HEK293 (cell line): Measurements from ENCODE around the gene TXLNA.
"Not testable (repeated sequence)": the region's sequence is repeated elsewhere in the genome, so short reads cannot be mapped to it uniquely, and the experiment has no call there.

Experiments
- CTCF ChIA-PET: fragments of 350-600 bp; formaldehyde crosslinking; extraction: SDS; loops from one replicate; lab custom pipeline; 2021; ENCODE audit warnings: antibody characterized with exemption; lab: Yijun Ruan, JAX
- POLR2A ChIA-PET: fragments of 300-600 bp; formaldehyde crosslinking; extraction: SDS; loops from one replicate; lab custom pipeline; 2020; ENCODE audit warnings: antibody characterized with exemption, inconsistent platforms; lab: Yijun Ruan, JAX
- H3K27ac ChIP-seq: fragments of 200-500 bp; sonication (Bioruptor generic); 2 replicates; pipeline ENCODE4 v1.5.1; 2014; ENCODE audit warnings: low read depth, low read length, control low read depth, inconsistent platforms; ENCODE audit errors: extremely low read depth
- H3K36me3 ChIP-seq, 2 experiments: fragments of 200-500 bp in 1 of 2; sonication (Bioruptor generic) in 1 of 2; 1 replicate in 1 of 2; 2 replicates in 1 of 2; pipeline ENCODE4 v1.5.1; 2014 to 2017; ENCODE audit warnings: inconsistent platforms in 2 of 2, low read length in 2 of 2; ENCODE audit not compliant: control insufficient read depth in 2 of 2, insufficient read depth in 1 of 2
- H3K4me1 ChIP-seq: fragments of 200-500 bp; sonication (Bioruptor generic); 2 replicates; pipeline ENCODE4 v1.5.1; 2014; ENCODE audit warnings: mild to moderate bottlenecking, low read length, inconsistent platforms; ENCODE audit not compliant: control insufficient read depth, insufficient read depth
- H3K4me3 ChIP-seq: 2 replicates; pipeline ENCODE4 v1.5.1; 2011; ENCODE audit warnings: low read depth, mild to moderate bottlenecking, control low read depth, low read length, moderate library complexity
- H3K9me3 ChIP-seq: fragments of 200-500 bp; sonication (Bioruptor generic); 2 replicates; pipeline ENCODE4 v1.5.1; 2014; ENCODE audit warnings: low read depth, low read length, inconsistent platforms; ENCODE audit not compliant: control insufficient read depth, insufficient read depth
- PRDM6 ChIP-seq: fragments of 450-650 bp; formaldehyde crosslinking; IDR thresholded peaks from 2 replicates; pipeline ENCODE4 v1.5.1; 2017; ENCODE audit warnings: missing biosample characterization, missing genetic modification characterization
- SCRT1 ChIP-seq: fragments of 450-650 bp; formaldehyde crosslinking; IDR thresholded peaks from 2 replicates; pipeline ENCODE4 v1.5.1; 2016; ENCODE audit warnings: missing biosample characterization, missing genetic modification characterization, borderline replicate concordance
- SCRT2 ChIP-seq: fragments of 450-650 bp; formaldehyde crosslinking; IDR thresholded peaks from 2 replicates; pipeline ENCODE4 v1.5.1; 2016; ENCODE audit warnings: missing biosample characterization, missing genetic modification characterization
- SETDB1 ChIP-seq: IDR thresholded peaks from one replicate; pipeline ENCODE4 v1.6.1; 2017; ENCODE audit warnings: mild to moderate bottlenecking, low read length, moderate library complexity, mixed read lengths; ENCODE audit not compliant: insufficient read length
- TRIM28 ChIP-seq: IDR thresholded peaks from 2 replicates; pipeline ENCODE4 v1.6.1; 2011; ENCODE audit warnings: low read length, control low read depth, borderline replicate concordance
- ZBTB8A ChIP-seq: fragments of 450-650 bp; formaldehyde crosslinking; IDR thresholded peaks from 2 replicates; pipeline ENCODE4 v1.5.1; 2016; ENCODE audit warnings: missing biosample characterization, missing genetic modification characterization
- ZNF146 ChIP-seq: fragments of 450-650 bp; formaldehyde crosslinking; IDR thresholded peaks from 2 replicates; pipeline ENCODE4 v1.5.1; 2016; ENCODE audit warnings: missing biosample characterization, missing genetic modification characterization
- ZNF155 ChIP-seq: fragments of 450-650 bp; formaldehyde crosslinking; IDR thresholded peaks from 2 replicates; pipeline ENCODE4 v1.5.1; 2016; ENCODE audit warnings: missing biosample characterization, missing genetic modification characterization
- ZNF184 ChIP-seq: fragments of 450-650 bp; IDR thresholded peaks from 2 replicates; pipeline ENCODE4 v1.5.1; 2018; ENCODE audit warnings: missing biosample characterization, mild to moderate bottlenecking, missing genetic modification characterization
- ZNF248 ChIP-seq: fragments of 450-650 bp; formaldehyde crosslinking; IDR thresholded peaks from 2 replicates; pipeline ENCODE4 v1.5.1; 2017; ENCODE audit warnings: missing biosample characterization, missing genetic modification characterization
- ZNF350 ChIP-seq: fragments of 450-650 bp; formaldehyde crosslinking; IDR thresholded peaks from 2 replicates; pipeline ENCODE4 v1.5.0; 2017; ENCODE audit warnings: missing biosample characterization, mild to moderate bottlenecking, missing genetic modification characterization
- ZNF416 ChIP-seq: fragments of 450-650 bp; formaldehyde crosslinking; IDR thresholded peaks from 2 replicates; pipeline ENCODE4 v1.5.1; 2016; ENCODE audit warnings: missing biosample characterization, missing genetic modification characterization
- ZNF544 ChIP-seq: fragments of 450-650 bp; formaldehyde crosslinking; IDR thresholded peaks from 2 replicates; pipeline ENCODE4 v1.5.0; 2017; ENCODE audit warnings: missing biosample characterization, missing genetic modification characterization
- ZNF664 ChIP-seq: fragments of 450-650 bp; formaldehyde crosslinking; IDR thresholded peaks from 2 replicates; pipeline ENCODE4 v1.5.1; 2016; ENCODE audit warnings: missing biosample characterization, missing genetic modification characterization
- ZNF707 ChIP-seq: fragments of 450-650 bp; formaldehyde crosslinking; IDR thresholded peaks from 2 replicates; pipeline ENCODE4 v1.5.1; 2016; ENCODE audit warnings: missing biosample characterization, missing genetic modification characterization
- ZNF76 ChIP-seq: fragments of 450-650 bp; formaldehyde crosslinking; IDR thresholded peaks from 2 replicates; pipeline ENCODE4; 2016; ENCODE audit warnings: low read depth, missing biosample characterization, missing genetic modification characterization, borderline replicate concordance
- ZNF791 ChIP-seq: fragments of 450-650 bp; formaldehyde crosslinking; IDR thresholded peaks from 2 replicates; pipeline ENCODE4 v1.5.1; 2016; ENCODE audit warnings: missing biosample characterization, missing genetic modification characterization
- ZNF830 ChIP-seq: fragments of 450-650 bp; IDR thresholded peaks from 2 replicates; pipeline ENCODE4 v1.5.0; 2018; ENCODE audit warnings: missing biosample characterization, missing genetic modification characterization, low read depth, mild to moderate bottlenecking, moderate library complexity
- TF ChIP-seq, protein P1 (sequence below): fragments of 450-650 bp; formaldehyde crosslinking; IDR thresholded peaks from 2 replicates; pipeline ENCODE4 v1.5.1; 2016; ENCODE audit warnings: missing biosample characterization, missing genetic modification characterization, borderline replicate concordance
- TF ChIP-seq, protein P2 (sequence below): fragments of 450-650 bp; formaldehyde crosslinking; IDR thresholded peaks from 2 replicates; pipeline ENCODE4 v1.5.1; 2017; ENCODE audit warnings: missing biosample characterization, missing genetic modification characterization
- TF ChIP-seq, protein P3 (sequence below): fragments of 450-650 bp; formaldehyde crosslinking; conservative IDR thresholded peaks from 2 replicates; pipeline ENCODE4 v1.5.1; 2016; ENCODE audit warnings: low read depth, missing biosample characterization, missing genetic modification characterization

TXLNA gene

GRCh38 chr1:32147799-32148198, 31.7 kb upstream of the TXLNA start:
- TF ChIP-seq SCRT2: peak; percentile 89
- TF ChIP-seq ZNF791 (tag by site-specific recombination): peak; percentile 99
- TF ChIP-seq TRIM28: 0 out of 2 replicates have a peak, but pooled peaks have one; percentile 64
- TF ChIP-seq SCRT1 (tag by site-specific recombination): peak; percentile 81; the same call in 1 of the 2 replicates
- peak; percentile 81 for TF ChIP-seq SETDB1
- TF ChIP-seq, all 188 proteins: peak for 5; not testable (repeated sequence) for 183
- Histone ChIP-seq H3K4me1 (peaks cover 15% of the 10 kb centered on the region), H3K36me3 (peaks cover 0 to 15% of the 10 kb centered on the region in 2 experiments; a peak in 2 of 3 replicates)
- POLR2A ChIA-PET: interaction anchor here (0.6 to 0.7 kb wide), 2 partner anchors 97 to 168 kb away, joined by 3 read pairs; no protein-coding TSS in a partner anchor
- H3K4me3 ChIP-seq, H3K27ac ChIP-seq, H3K9me3 ChIP-seq, CTCF ChIA-PET: not testable (repeated sequence)

GRCh38 chr1:32150847-32151246, 28.6 kb upstream of the TXLNA start:
- peaks cover 11 to 30% of the 10 kb centered on the region in 2 experiments; a peak in 2 of 3 replicates for H3K36me3 ChIP-seq
- peaks cover 15% of the 10 kb centered on the region for H3K4me1 ChIP-seq
- ChIA-PET POLR2A (interaction anchor here (1.3 to 1.8 kb wide), 3 partner anchors 29 to 77 kb away, joined by 5 to 7 read pairs (median 7); partner anchors contain the start of genes KPNA6 and TXLNA), CTCF (interaction anchor here (0.7 to 1.3 kb wide), 4 partner anchors 37 to 80 kb away, joined by 3 to 4 read pairs (median 4); no protein-coding TSS in a partner anchor)
- no peaks in the 10 kb centered on the region for H3K9me3 ChIP-seq
- no peak overlapping the region for H3K4me3 ChIP-seq
- H3K27ac ChIP-seq: peak overlapping the region; percentile 42
- TF ChIP-seq ZBTB8A (tag by site-specific recombination): peak; percentile 38; the same call in 1 of the 2 replicates
- TF ChIP-seq, protein P1, sequence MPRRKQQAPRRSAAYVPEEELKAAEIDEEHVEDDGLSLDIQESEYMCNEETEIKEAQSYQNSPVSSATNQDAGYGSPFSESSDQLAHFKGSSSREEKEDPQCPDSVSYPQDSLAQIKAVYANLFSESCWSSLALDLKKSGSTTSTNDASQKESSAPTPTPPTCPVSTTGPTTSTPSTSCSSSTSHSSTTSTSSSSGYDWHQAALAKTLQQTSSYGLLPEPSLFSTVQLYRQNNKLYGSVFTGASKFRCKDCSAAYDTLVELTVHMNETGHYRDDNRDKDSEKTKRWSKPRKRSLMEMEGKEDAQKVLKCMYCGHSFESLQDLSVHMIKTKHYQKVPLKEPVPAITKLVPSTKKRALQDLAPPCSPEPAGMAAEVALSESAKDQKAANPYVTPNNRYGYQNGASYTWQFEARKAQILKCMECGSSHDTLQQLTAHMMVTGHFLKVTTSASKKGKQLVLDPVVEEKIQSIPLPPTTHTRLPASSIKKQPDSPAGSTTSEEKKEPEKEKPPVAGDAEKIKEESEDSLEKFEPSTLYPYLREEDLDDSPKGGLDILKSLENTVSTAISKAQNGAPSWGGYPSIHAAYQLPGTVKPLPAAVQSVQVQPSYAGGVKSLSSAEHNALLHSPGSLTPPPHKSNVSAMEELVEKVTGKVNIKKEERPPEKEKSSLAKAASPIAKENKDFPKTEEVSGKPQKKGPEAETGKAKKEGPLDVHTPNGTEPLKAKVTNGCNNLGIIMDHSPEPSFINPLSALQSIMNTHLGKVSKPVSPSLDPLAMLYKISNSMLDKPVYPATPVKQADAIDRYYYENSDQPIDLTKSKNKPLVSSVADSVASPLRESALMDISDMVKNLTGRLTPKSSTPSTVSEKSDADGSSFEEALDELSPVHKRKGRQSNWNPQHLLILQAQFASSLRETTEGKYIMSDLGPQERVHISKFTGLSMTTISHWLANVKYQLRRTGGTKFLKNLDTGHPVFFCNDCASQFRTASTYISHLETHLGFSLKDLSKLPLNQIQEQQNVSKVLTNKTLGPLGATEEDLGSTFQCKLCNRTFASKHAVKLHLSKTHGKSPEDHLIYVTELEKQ (tag by site-specific recombination): 0 out of 2 replicates have a peak, but pooled peaks have one; percentile 13
- peak; percentile 66 for TF ChIP-seq PRDM6
- TF ChIP-seq, protein P2, sequence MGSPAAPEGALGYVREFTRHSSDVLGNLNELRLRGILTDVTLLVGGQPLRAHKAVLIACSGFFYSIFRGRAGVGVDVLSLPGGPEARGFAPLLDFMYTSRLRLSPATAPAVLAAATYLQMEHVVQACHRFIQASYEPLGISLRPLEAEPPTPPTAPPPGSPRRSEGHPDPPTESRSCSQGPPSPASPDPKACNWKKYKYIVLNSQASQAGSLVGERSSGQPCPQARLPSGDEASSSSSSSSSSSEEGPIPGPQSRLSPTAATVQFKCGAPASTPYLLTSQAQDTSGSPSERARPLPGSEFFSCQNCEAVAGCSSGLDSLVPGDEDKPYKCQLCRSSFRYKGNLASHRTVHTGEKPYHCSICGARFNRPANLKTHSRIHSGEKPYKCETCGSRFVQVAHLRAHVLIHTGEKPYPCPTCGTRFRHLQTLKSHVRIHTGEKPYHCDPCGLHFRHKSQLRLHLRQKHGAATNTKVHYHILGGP (tag by site-specific recombination): no peak
- TF ChIP-seq ZNF76: no peak
- TF ChIP-seq ZNF544 (tag by site-specific recombination): no peak
- TF ChIP-seq, protein P3, sequence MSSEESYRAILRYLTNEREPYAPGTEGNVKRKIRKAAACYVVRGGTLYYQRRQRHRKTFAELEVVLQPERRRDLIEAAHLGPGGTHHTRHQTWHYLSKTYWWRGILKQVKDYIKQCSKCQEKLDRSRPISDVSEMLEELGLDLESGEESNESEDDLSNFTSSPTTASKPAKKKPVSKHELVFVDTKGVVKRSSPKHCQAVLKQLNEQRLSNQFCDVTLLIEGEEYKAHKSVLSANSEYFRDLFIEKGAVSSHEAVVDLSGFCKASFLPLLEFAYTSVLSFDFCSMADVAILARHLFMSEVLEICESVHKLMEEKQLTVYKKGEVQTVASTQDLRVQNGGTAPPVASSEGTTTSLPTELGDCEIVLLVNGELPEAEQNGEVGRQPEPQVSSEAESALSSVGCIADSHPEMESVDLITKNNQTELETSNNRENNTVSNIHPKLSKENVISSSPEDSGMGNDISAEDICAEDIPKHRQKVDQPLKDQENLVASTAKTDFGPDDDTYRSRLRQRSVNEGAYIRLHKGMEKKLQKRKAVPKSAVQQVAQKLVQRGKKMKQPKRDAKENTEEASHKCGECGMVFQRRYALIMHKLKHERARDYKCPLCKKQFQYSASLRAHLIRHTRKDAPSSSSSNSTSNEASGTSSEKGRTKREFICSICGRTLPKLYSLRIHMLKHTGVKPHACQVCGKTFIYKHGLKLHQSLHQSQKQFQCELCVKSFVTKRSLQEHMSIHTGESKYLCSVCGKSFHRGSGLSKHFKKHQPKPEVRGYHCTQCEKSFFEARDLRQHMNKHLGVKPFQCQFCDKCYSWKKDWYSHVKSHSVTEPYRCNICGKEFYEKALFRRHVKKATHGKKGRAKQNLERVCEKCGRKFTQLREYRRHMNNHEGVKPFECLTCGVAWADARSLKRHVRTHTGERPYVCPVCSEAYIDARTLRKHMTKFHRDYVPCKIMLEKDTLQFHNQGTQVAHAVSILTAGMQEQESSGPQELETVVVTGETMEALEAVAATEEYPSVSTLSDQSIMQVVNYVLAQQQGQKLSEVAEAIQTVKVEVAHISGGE (tag by site-specific recombination): no peak
- no peak for TF ChIP-seq SCRT2
- no peak for TF ChIP-seq ZNF155
- no peak for TF ChIP-seq ZNF146
- no peak for TF ChIP-seq ZNF350 (tag by site-specific recombination)
- TF ChIP-seq ZNF416 (tag by site-specific recombination): no peak
- no peak for TF ChIP-seq ZNF184
- no peak for TF ChIP-seq ZNF248 (tag by site-specific recombination)
- TF ChIP-seq ZNF664 (tag by site-specific recombination): no peak
- TF ChIP-seq ZNF830 (tag by site-specific recombination): no peak
- no peak for TF ChIP-seq ZNF707
